ENCODE results near the gene DCAF10. TPM values are rescaled to one million over a fixed set of nuclear protein-coding genes. Genes with fewer than 3 reads are reported as not detected.
A peak's percentile ranks its signal among the peaks of the same experiment; 100 is the strongest.

DCAF10 gene
- total and polyA plus RNA-seq, 2 donors from 2014 or later, result 10.6 to 28.5 TPM

DNA sequence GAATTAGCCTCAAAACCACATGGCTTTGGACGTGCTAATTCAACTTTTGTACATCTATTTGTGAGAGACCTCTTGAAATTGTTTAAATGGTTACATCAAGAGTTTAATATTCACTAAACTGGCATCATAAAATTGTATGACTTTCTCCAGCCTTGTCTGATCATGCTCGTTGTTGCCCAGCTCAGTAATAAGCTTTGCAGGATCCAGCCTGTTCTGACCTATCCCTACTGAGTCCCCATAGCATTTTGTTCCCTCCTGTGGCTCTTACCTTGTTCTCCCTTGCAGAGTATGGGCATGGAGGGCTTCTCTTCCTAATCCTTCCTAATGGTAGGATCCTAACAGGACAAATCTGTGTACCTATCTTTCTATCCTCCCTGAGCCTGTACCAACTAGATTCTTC is 22.1 kb upstream of the DCAF10 start:
- no peaks in the 10 kb centered on the region for H3K27me3 ChIP-seq (ENCODE audit: control insufficient read depth, insufficient read depth, low read length)
- no peaks in the 10 kb centered on the region for H3K9me3 ChIP-seq (ENCODE audit: control insufficient read depth in 2 of 3, insufficient read depth in 1 of 3, low read length in 3 of 3)
- no peak for DNase-seq
- H3K9ac ChIP-seq (ENCODE audit: low read length in 3 of 3), result no peak overlapping the region
- H3K36me3 ChIP-seq (ENCODE audit: control insufficient read depth in 2 of 3, insufficient read depth in 3 of 3, low read length in 3 of 3), result peaks cover 10 to 47% (median 37%) of the 10 kb centered on the region in 3 donors
- FAIRE-seq, result no peak
- no peak overlapping the region for H3K4me3 ChIP-seq (ENCODE audit: low read length in 3 of 3)
- intact Hi-C loops (cut with DNase I), result no loop called here
- TF ChIP-seq, protein P1, sequence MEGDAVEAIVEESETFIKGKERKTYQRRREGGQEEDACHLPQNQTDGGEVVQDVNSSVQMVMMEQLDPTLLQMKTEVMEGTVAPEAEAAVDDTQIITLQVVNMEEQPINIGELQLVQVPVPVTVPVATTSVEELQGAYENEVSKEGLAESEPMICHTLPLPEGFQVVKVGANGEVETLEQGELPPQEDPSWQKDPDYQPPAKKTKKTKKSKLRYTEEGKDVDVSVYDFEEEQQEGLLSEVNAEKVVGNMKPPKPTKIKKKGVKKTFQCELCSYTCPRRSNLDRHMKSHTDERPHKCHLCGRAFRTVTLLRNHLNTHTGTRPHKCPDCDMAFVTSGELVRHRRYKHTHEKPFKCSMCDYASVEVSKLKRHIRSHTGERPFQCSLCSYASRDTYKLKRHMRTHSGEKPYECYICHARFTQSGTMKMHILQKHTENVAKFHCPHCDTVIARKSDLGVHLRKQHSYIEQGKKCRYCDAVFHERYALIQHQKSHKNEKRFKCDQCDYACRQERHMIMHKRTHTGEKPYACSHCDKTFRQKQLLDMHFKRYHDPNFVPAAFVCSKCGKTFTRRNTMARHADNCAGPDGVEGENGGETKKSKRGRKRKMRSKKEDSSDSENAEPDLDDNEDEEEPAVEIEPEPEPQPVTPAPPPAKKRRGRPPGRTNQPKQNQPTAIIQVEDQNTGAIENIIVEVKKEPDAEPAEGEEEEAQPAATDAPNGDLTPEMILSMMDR (IDR thresholded peaks at IDR 0.05; ENCODE audit: borderline replicate concordance, extremely low read depth, insufficient read depth), result no peak
- peaks cover 0 to 5% (median 0%) of the 10 kb centered on the region in 3 donors for H3K4me1 ChIP-seq (ENCODE audit: control insufficient read depth in 2 of 3, insufficient read depth in 2 of 3, low read depth in 1 of 3, low read length in 3 of 3)
- H3K27ac ChIP-seq (ENCODE audit: low read depth in 2 of 2, low read length in 2 of 2), result no peak overlapping the region

DNA sequence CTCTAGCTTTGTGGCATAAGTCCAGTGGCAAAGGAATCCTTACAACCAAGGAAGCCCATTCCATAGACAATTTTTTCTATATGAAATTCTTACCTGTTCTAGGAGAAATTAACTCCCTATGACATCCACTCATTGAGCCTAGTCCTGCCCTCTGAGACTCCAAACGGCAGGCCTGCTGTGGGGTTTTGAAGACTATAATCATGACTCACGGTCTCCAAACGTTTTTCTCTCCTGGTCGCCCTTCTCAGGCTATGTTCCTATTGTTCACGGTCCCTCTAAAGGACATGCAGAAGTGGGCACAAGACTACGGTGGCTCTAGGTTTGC is 16.3 kb upstream of the DCAF10 start:
- intact Hi-C loops (cut with DNase I), result no loop called here
- H3K36me3 ChIP-seq (ENCODE audit: control insufficient read depth in 2 of 3, insufficient read depth in 3 of 3, low read length in 3 of 3), result peaks cover 8 to 38% (median 22%) of the 10 kb centered on the region in 3 donors
- peaks cover 0 to 5% (median 4%) of the 10 kb centered on the region in 3 donors for H3K4me1 ChIP-seq (ENCODE audit: control insufficient read depth in 2 of 3, insufficient read depth in 2 of 3, low read depth in 1 of 3, low read length in 3 of 3)
- H3K9ac ChIP-seq (ENCODE audit: low read length in 3 of 3), result peak overlapping the region; percentile 67 to 88 (median 85)
- TF ChIP-seq, protein P1 (IDR thresholded peaks at IDR 0.05; ENCODE audit: borderline replicate concordance, extremely low read depth, insufficient read depth), result no peak
- FAIRE-seq, result no peak
- no peak for DNase-seq
- H3K4me3 ChIP-seq (ENCODE audit: low read length in 3 of 3), result peak overlapping the region; percentile 89 to 95 (median 92)
- no peaks in the 10 kb centered on the region for H3K9me3 ChIP-seq (ENCODE audit: control insufficient read depth in 2 of 3, insufficient read depth in 1 of 3, low read length in 3 of 3)
- no peaks in the 10 kb centered on the region for H3K27me3 ChIP-seq (ENCODE audit: control insufficient read depth, insufficient read depth, low read length)
- peak overlapping the region in 1 of 2 donors; percentile 72 for H3K27ac ChIP-seq (ENCODE audit: low read depth in 2 of 2, low read length in 2 of 2)

DNA sequence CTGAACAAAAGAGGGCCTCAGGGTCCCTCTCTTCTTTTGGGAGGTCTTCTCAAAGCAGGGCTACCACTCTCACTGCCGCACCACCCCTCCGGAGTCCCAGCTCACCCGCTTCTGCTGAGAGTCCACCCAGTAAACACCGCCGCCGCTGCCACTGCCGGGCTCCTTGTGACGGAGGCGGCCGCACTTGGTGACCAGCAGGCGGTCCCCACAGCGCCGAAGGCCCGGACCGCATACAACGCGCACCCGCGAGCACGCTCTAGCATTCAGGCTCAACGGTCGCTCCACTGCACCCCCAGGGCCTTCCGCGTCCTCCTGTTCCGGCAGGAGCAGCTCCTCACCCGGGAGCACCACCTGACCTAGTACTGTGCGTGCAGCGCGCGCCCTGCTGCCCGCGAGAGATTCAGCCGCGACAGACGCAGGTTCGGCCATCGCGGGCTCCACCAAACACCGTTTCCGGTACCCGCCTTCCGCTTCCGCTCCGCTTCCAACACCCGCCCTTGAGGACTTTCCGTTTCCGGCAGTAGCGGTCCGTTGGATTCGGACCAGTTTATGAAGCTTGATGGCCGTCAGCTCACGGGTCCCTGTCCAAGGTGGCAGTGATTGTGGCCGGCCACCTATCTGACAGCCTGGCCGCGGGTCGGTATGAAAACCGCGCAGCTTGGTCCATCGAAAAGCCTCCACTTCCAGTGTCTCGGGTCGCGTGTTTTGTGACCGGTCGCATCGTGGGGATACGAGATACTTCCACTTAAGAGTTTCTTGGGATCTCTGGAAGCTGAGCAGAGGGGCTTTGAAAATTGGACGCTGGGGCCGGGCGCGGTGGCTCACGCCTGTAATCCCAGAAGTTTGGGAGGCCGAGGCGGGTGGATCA is 15.7 kb upstream of the DCAF10 start, which contains the start of gene EXOSC3:
Gene EXOSC3 (minus strand): TSS at position 449 of the 868 bp plus-strand sequence. CDS start 20 bp downstream, at position 429.
- H3K4me3 ChIP-seq (ENCODE audit: low read length in 3 of 3), result peak within 1 kb of the TSS; percentile 89 to 95 (median 92)
- intact Hi-C loops (cut with DNase I), result no loop called here

More for the DNA sequence above, 15.7 kb upstream of the DCAF10 start, which contains the start of gene EXOSC3:
- Histone ChIP-seq H3K36me3 (ENCODE audit: control insufficient read depth in 2 of 3, insufficient read depth in 3 of 3, low read length in 3 of 3) (peaks cover 8 to 32% (median 22%) of the 10 kb centered on the region in 3 donors), H3K27me3 (ENCODE audit: control insufficient read depth, insufficient read depth, low read length) (no peaks in the 10 kb centered on the region), H3K9me3 (ENCODE audit: control insufficient read depth in 2 of 3, insufficient read depth in 1 of 3, low read length in 3 of 3) (no peaks in the 10 kb centered on the region), H3K4me1 (ENCODE audit: control insufficient read depth in 2 of 3, insufficient read depth in 2 of 3, low read depth in 1 of 3, low read length in 3 of 3) (peaks cover 0 to 5% (median 4%) of the 10 kb centered on the region in 3 donors), H3K27ac (ENCODE audit: low read depth in 2 of 2, low read length in 2 of 2) (peak within 1 kb of the TSS; percentile 72 to 73), H3K9ac (ENCODE audit: low read length in 3 of 3) (peak within 1 kb of the TSS; percentile 85 to 90 (median 88))
- FAIRE-seq (no peak), DNase-seq (peak; percentile 91 to 97 (median 95))
- TF ChIP-seq, protein P1 (IDR thresholded peaks at IDR 0.05; ENCODE audit: borderline replicate concordance, extremely low read depth, insufficient read depth), result no peak

Measured in kidney (tissue), 14 donors.